HG03095 (cell line): ENCODE data around the gene CAND2.
A peak's percentile ranks its signal among the peaks of the same experiment; 100 is the strongest.

Source experiments
- ATAC-seq: cut with Tn5 transposase; IDR thresholded peaks from one replicate; pipeline ENCODE4 v1.9.1; 2021; ENCODE audit warnings: moderate library complexity; ENCODE audit not compliant: unreplicated experiment

CAND2 gene

DNA sequence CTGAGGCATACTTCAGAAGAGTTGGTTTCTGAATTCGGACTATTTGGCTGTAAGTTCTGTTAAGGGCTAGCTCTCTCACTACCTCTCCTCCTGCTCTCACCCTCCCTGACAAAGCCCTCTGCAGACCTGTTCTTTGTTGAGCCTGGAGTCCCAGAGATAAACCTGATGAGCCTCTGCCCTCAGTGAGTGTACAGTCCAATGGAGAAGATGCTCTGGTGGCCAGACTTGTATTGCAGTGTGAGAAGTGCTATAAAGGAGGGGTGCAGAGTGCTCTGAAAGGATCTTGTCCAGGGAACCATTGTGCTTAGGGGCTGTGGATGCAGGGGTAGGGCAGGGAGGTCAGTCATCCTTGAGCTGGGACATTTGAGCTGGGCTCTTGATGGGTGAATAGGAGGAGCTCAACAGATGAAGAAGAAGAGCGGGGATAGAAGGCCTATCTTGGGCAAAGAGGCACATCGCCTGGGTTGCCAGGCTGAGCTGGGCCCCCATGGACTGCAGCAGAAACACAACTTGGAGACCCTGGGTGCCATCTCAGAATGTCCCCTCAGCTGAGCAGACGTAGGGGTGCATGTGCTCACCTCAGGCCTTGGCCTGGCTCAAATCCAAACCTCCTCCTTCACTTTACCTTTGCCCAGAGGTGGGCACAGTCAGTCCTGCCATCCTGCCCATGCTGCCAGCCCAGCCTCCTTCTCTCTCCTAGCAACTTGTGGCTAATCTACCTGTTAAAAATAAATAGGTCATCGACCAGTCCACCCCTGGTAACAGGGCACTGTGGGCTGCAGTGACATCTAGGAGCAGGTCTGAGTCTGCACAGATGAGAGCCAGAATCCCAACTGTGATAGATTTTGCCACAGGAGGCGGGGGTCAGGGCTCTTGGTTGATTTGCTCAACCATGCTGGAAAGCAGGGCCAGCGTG, 3.3 kb downstream of the CAND2 start:
- no peak for ATAC-seq

DNA sequence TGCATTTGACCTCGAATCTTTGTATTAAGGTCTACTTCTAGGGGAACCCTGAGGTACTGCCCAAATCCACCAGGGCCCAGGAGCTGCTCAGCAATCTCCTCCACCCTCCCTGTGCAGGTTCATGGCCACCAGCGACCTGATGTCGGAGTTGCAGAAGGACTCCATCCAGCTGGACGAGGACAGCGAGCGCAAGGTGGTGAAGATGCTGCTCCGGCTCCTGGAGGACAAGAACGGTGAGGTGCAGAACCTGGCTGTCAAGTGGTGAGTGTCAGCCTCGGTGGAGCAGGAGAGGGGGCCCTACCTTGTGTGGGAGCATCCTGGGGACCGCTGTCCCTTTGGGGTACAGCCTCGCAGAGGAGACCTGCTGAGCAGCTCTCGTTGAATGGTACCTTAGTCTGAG, 6.9 kb downstream of the CAND2 start:
- ATAC-seq, result no peak

DNA sequence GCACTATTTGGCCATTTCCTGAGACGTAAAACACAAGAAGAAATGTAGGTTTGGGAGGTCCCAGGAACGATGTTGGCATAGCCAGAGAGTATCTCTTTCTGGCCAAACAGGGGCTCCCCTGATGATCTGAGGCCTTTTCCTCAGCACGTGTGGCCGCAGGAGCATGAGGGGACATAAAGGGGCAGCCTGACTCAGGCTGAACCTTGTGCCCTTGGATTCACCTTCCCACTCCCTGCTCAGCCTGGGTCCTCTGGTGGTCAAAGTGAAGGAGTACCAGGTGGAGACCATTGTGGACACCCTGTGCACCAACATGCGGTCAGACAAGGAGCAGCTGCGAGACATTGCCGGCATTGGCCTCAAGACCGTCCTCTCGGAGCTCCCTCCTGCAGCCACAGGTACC, 10.6 kb downstream of the CAND2 start:
- no peak for ATAC-seq

DNA sequence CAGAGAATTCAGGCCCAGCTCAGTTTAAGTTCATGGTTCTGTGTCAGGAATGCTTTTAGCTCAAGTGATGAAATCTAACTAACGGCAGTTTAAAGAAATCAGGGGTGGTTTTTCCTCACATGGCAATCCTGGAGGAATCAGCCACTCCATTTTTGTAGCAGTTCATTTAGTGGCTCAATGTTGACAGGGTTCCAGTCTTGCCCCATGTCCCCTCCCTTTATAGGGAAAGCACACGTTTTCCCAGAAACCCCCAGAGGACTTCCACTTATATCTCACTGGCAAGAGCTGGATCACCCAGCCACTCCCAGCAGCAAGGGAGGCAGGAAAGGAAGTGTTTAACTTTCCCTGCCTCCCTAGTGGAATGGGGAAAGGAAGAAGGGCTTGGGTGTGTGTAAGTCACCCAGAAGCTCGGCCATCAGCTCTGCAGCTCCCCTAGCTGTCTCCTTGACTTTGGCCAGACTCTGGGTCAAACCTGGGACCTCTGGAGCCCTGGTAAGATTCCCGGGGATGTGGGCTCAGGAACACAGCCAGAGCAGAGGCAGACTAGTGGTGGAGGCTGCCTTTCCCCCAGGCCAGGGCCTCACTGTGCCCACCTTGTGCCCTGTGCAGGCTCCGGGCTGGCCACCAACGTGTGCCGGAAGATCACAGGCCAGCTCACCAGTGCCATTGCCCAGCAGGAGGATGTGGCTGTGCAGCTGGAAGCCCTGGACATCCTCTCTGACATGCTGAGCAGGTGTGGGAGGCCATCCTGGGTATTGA, 11.3 kb downstream of the CAND2 start:
- ATAC-seq, result no peak

DNA sequence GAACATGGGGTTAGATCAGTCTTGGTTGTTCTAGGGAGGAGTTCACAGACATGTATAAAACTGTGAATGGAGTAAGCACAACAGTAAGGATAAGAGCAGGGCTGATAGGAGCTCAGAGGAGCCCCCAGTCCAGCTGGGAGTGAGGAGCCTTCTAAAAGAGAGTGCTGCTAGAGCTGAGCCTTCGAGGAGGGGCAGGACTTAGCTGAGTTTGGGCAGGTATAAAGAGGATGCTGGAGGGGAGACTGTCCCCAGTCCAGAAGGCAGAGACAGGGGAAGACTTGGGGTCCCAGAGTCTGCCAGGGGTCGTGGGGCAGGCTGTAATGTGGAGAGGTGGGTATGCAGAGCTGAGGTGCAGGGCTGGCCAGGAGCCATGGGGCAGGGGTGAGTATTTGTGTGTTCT, 12.1 kb downstream of the CAND2 start:
- no peak for ATAC-seq

DNA sequence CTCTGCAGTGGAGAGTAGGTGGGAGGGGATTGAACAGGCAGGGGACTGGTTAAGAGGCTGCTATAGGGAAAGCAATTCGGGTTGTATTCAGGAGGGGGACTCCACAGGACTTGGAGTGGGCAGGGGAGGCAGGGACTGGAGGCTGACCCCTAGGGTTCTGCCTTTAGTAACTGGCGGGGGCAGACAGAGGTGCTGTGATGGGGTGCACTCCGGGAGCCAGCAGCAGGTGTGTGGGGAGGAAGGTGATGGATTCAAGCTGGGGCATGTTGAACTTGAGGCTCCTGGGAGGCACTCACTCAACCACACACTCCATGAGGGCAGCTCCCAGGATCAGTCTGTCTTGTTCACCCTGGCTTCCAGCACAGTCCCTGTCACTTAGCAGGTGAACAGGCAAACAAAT, 12.5 kb downstream of the CAND2 start:
- ATAC-seq, result no peak

DNA sequence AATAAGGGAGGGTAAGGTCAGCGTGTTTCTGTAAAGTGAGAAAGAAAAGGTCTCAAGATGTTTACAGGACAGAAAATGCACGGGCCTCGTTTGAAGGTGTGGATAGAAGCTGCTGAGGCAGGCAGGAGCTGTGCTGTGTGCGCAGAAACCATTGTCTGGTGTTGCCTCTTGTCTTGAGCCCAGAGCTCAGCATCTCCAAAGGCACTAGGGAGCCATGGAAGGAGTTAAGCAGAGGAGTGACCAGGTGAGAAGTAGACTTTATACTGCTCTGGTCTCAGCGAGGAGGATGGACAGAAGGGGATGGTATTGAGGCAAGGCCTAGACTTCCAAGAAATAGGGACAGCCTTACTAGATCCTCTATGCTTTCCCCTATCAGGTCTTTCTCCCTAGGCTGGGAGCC, 13.0 kb downstream of the CAND2 start:
- ATAC-seq, result no peak

DNA sequence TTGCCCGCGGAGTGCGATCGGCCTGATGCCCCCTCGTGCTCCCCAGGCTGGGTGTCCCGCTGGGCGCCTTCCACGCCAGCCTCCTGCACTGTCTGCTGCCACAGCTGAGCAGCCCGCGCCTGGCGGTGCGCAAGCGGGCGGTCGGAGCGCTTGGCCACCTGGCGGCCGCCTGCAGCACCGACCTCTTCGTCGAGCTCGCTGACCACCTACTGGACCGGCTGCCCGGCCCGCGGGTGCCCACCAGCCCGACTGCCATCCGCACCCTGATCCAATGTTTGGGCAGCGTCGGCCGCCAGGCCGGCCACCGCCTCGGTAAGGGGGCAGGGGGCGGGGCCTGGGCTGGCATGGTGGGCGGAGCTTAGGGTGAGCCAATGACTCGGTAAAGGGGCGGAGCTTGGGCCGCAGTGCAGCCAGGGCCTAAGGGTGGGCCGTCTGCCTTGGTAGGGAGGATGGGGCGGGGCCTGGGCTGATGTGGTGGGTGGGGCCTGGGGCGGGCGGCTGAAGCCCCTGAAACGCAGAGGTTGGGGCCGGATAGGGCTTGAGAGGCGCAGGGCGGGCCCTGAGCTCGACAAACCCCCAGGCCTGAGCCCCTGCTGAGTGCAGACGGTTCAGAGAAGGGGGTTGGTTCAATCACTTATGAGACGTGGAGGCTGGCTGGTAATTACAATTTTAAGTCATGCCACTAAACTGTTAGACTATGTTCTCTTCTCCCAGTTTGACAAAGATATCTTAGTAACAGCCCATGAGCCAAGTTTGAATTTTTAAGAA, 13.7 kb downstream of the CAND2 start:
- peak; percentile 99 for ATAC-seq

DNA sequence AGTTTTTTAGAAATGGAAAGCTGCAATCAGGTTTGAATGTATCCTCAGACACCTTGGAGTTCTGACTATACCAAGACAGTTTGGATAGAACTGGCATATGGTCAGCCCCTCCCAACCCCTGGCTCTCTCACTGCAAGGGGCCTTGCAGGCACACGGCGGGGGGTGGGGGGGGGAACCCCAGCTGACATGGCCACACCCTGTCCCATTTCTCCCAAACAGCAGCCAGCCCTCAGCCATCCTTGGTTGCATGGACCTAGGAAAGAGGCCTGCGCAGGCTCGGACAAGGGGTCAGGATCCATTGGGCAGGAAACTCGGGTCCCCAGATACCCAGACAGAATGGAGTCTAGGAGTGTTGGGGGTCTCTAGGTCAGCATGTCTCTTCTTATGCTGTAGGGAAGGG, 14.5 kb downstream of the CAND2 start:
- no peak for ATAC-seq

DNA sequence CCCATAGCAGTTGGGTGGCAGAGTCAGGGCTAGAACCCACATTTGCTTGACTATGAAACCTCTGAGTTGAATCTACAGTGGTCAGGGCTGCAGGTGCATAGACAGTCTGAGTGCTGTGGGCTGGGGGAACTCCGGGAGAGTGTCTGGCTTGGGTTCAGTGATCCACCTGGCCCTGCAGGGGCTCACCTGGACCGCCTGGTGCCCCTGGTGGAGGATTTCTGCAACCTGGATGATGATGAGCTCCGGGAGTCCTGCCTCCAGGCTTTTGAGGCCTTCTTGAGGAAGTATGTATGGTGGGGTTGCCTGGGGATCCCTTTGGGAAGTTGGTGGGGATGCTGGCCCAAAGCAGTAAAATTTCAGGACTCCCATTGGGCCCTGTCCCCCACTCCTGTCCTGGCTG, 16.3 kb downstream of the CAND2 start:
- no peak for ATAC-seq

DNA sequence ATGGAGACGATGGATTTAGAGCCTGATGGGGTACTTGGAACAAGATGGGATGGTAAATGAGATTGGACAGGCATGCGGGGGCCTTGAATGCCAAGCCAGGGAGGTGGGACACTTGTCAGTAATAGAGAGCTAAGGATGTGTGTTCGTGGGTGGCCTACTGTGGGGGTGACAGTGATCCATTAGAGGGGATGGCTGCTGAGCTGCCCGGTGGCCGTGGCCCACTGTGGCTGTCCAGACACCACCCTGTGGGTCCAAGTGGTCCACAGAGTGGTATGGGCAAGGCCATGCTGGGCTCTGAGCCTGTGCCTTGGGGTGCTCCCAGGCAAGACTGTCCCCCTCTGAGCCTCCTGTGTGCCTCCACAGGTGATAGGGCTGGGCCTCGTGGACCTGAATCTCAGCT, 17.5 kb downstream of the CAND2 start:
- ATAC-seq, result no peak

DNA sequence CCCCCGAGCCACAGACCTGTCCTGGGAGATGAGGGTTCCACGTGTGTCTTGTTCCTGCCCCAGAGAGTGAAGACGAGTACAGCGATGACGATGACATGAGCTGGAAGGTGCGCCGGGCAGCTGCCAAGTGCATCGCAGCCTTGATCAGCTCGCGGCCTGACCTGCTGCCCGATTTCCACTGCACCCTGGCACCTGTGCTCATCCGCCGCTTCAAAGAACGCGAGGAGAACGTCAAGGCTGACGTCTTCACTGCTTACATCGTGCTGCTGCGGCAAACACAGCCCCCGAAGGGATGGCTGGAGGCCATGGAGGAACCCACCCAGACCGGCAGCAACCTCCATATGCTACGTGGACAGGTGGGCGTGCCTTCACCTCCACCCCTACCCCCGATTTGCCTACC, 18.6 kb downstream of the CAND2 start:
- ATAC-seq, result no peak

DNA sequence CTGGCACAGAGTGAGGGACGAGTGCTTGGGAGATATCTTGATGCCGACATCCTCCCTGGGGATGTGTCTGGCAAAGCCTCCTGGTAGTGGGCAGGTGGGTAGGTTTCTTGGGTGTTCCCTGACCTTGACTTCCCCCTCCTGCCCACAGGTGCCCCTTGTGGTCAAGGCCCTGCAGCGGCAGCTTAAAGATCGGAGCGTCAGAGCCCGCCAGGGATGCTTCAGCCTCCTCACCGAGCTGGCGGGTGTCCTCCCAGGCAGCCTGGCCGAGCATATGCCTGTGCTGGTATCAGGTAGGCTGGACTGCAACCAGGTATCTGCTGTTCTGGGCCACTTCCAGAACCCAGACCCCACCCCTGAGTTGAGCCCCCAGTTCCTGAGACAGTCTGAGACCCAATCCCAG, 19.2 kb downstream of the CAND2 start:
- ATAC-seq, result no peak

DNA sequence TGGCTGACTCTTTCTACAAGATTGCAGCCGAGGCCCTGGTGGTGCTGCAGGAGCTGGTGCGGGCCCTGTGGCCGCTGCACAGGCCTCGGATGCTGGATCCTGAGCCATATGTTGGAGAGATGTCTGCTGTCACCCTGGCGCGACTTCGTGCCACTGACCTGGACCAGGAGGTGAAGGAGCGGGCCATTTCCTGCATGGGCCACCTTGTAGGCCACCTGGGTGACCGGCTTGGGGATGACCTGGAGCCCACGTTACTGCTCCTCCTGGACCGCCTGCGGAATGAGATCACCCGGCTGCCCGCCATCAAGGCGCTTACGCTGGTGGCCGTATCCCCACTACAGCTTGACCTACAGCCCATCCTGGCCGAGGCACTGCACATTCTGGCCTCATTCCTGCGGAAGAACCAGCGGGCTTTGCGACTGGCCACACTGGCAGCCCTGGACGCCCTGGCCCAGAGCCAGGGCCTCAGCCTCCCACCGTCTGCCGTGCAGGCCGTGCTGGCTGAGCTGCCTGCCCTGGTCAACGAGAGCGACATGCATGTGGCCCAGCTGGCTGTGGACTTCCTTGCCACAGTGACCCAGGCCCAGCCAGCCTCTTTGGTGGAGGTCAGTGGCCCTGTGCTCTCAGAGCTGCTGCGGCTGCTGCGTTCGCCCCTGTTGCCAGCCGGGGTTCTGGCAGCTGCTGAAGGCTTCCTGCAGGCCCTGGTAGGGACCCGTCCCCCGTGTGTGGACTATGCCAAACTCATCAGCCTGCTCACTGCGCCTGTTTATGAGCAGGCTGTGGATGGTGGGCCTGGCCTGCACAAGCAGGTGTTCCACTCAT, 20.3 kb downstream of the CAND2 start:
- ATAC-seq, result no peak

DNA sequence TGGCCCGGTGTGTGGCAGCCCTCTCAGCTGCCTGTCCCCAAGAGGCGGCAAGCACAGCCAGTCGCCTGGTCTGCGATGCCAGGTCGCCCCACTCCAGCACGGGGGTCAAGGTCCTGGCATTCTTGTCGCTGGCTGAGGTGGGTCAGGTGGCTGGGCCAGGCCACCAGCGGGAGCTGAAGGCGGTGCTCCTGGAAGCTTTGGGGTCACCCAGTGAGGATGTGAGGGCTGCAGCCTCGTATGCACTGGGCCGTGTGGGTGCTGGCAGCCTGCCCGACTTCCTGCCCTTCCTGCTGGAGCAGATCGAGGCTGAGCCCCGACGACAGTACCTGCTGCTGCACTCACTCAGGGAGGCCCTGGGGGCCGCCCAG, 20.8 kb downstream of the CAND2 start:
- ATAC-seq, result no peak

DNA sequence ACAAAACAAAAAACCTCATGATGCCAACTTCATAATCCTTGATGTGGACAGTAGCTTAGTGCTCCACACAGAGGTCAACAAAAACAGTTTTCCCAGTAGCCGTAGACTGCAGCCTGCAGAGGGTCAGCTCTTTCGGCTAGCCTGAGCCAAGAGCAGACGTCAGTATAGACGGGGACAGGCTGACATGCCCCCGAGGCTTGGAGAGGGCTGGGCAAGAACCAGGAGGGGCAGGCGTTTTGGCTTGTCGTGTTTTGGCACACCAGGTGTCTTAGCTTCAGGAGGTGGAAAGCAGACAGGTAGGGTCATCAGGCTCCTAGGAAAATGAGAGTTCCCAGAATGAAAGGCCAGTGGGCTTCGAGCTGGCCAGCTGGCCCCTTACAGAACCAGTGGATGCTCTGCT, 21.8 kb downstream of the CAND2 start:
- no peak for ATAC-seq

DNA sequence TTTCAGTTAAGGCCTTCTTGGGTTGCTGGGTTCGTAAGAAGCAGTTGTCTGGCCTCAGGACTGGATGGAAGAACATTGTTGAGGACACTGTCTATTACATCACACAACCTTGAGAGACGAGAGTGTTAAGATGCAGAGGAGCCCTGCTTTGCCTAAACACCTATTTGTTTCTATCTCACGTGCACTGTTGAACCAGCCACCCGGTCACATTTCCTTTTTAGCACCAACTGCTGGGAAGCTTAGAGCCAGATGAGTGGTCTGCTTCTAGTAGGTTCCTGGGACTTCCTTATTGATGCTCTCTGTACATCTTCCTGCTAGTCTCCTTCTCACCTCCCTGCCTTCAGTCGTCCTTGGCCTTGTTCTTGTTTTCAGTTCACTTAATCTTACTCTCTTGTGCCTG, 22.3 kb downstream of the CAND2 start:
- ATAC-seq, result peak; percentile 41

DNA sequence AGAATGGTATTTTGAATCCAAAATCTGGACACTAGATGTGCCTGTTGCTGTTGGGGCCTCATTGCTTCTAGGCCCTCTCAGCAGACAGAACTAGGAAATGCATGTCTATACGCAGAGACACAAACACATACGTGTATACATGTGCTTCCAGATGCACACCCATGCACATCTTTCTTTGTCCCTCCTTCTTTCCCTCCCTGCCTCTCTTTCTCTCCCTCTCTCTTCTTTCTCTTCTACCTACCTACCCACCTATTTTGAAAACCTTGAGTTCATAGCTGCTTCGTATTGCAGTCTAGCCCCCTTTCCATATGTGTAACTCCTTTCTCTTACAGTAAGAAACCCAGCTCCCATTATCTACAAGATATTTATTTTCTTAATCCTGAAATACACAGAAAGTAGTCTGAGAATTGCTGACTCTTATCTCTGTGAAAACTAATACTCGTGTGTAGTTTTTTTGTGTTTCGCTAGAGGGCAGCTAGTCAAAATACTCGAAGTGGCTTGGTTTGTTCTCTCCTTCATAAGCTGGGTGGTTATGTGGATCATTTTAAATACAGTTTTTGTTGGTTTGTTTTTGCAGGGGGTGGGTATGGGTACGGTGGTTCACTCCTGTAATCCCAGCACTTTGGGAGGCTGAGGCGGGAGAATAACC, 26.4 kb downstream of the CAND2 start:
- no peak for ATAC-seq

DNA sequence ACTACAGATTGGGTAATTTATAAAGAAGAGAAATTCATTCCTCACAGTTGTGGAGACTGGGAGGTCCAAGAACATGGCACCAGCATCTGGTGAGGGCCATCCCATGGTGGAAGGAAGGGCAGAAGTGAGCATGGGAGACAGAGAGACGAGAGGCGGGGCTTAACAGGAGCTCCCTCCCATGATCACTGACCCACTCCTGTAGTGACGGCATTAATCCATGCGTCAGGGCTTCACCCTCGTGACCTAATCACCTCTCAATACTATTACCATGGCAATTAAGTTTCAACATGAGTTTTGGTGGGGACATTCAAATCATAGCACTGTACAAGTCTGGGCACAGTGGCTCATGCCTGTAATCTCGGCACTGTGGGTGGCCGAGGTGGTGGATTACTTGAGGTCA, 27.8 kb downstream of the CAND2 start:
- ATAC-seq, result no peak

DNA sequence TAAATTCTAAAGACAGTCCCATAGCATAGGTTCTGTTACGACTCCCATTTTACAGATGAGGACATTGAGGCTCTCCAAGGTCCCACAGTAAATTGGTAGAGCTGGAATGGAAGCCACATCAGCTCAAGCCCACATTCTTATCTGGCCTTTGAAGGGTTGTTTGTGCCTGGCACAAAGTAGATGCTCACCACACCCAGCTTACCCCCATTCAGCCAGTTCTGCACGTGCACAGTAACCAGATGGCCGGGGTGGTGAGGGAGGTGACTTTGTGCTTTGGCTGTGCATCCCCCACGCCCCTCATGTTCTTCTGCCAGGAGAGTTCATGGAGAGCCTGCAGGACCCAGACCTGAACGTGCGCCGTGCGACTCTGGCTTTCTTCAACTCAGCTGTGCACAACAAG, 28.7 kb downstream of the CAND2 start:
- no peak for ATAC-seq
